Breast epithelium (tissue), 4 donors: Measurements from ENCODE around the gene CELA3B. TPM values are rescaled to one million over a fixed set of nuclear protein-coding genes. Genes with fewer than 3 reads are reported as not detected.
"Not testable (repeated sequence)": the region's sequence is repeated elsewhere in the genome, so short reads cannot be mapped to it uniquely, and the experiment has no call there.

Source experiments
- DNase-seq, 2 donors: peaks; one replicate each; pipeline ENCODE4 v3.0.0-alpha.2; 2019; ENCODE audit warnings: low spot score in 2 of 2
- H3K27ac ChIP-seq, 2 donors: fragments of 200-600 bp; sonication (generic) in 1 of 2; one replicate each; pipeline ENCODE4 v1.5.1; 2016 to 2019; ENCODE audit warnings: mild to moderate bottlenecking in 1 of 2
- H3K27me3 ChIP-seq, 2 donors: fragments of 200-600 bp; sonication (generic) in 1 of 2; one replicate each; pipeline versions ENCODE4 v1.5.1 to v1.6.0; 2017 to 2019; ENCODE audit warnings: control low read depth in 1 of 2, mild to moderate bottlenecking in 1 of 2
- H3K36me3 ChIP-seq: fragments of 200-600 bp; one replicate; pipeline ENCODE4 v1.5.1; 2019
- H3K4me1 ChIP-seq, 2 donors: fragments of 200-600 bp; sonication (generic); one replicate each; pipeline ENCODE4 v1.5.1; 2016 to 2019; ENCODE audit warnings: control low read depth in 1 of 2
- H3K4me3 ChIP-seq, 3 donors: fragments of 200-600 bp; sonication (generic); 1 replicate in 2 of 3; 2 replicates in 1 of 3; pipeline ENCODE4 v1.5.1; 2016 to 2019; ENCODE audit warnings: mild to moderate bottlenecking in 3 of 3, moderate library complexity in 2 of 3
- H3K9me3 ChIP-seq, 2 donors: fragments of 200-600 bp; sonication (generic) in 1 of 2; one replicate each; pipeline ENCODE4 v1.5.1; 2016 to 2019; ENCODE audit warnings: control low read depth in 1 of 2
- CTCF ChIP-seq, 3 donors: fragments of 450-650 bp; IDR thresholded peaks; one replicate each; pipeline ENCODE4 v1.5.1; 2016 to 2017; ENCODE audit warnings: antibody characterized with exemption in 3 of 3, mild to moderate bottlenecking in 3 of 3, moderate library complexity in 3 of 3
- POLR2A ChIP-seq: fragments of 450-650 bp; IDR thresholded peaks from one replicate; pipeline ENCODE4 v1.6.1; 2016; ENCODE audit warnings: antibody characterized with exemption, mild to moderate bottlenecking, moderate library complexity
- POLR2AphosphoS5 ChIP-seq, 3 donors: sonication (generic); formaldehyde crosslinking; IDR thresholded peaks; one replicate each; pipeline ENCODE4 v1.6.1; 2017; ENCODE audit warnings: antibody characterized with exemption in 3 of 3
- intact Hi-C: fragments of 100-400 bp; cut with DNase I; formaldehyde crosslinking; loops from one replicate; pipeline ENCODE4 v1.15.1; 2023; ENCODE audit warnings: low total_unique reads
- total RNA-seq, 3 donors: library from RNA; depleted of rRNA; stranded (reverse); fragments of >200 nt; gene quantifications; one replicate each; pipeline ENCODE4 v1.1.0, GENCODE V29; 2016

The CELA3B gene
- total RNA-seq, 3 donors from 2014 or later: not detected

- no peaks in the 10 kb centered on the region for H3K4me1 ChIP-seq
- intact Hi-C loops: loop anchor here (2.0 kb wide), 1 partner anchor 57 kb away; no protein-coding TSS in a partner anchor
- H3K36me3 ChIP-seq: no peaks in the 10 kb centered on the region
- H3K27ac ChIP-seq: no peak overlapping the region
- no peaks in the 10 kb centered on the region for H3K9me3 ChIP-seq
- no peak for TF ChIP-seq POLR2A
- TF ChIP-seq CTCF (IDR thresholded peaks at IDR 0.05): peak; percentile 89 to 95 (median 91)
- peak in 2 of 3 donors; percentile 58 to 60 for TF ChIP-seq POLR2AphosphoS5 (IDR thresholded peaks at IDR 0.05)
- peak; percentile 73 to 86 for DNase-seq
- no peaks in the 10 kb centered on the region for H3K27me3 ChIP-seq
- no peak overlapping the region for H3K4me3 ChIP-seq
These were observed 13.2 kb upstream of the CELA3B start for GRCh38 chr1:21963477-21964217.

- no peak for DNase-seq
- intact Hi-C loops: no loop called here
- TF ChIP-seq POLR2A (no peak), CTCF (IDR thresholded peaks at IDR 0.05) (no peak), POLR2AphosphoS5 (IDR thresholded peaks at IDR 0.05) (no peak)
- Histone ChIP-seq H3K4me3 (no peak overlapping the region), H3K27me3 (no peaks in the 10 kb centered on the region), H3K27ac (no peak overlapping the region), H3K4me1 (no peaks in the 10 kb centered on the region), H3K36me3 (no peaks in the 10 kb centered on the region), H3K9me3 (no peaks in the 10 kb centered on the region)
These were observed 10.4 kb upstream of the CELA3B start for GRCh38 chr1:21966247-21967000.

- intact Hi-C loops, H3K4me3 ChIP-seq, H3K27me3 ChIP-seq, DNase-seq, H3K27ac ChIP-seq, H3K4me1 ChIP-seq, H3K36me3 ChIP-seq, H3K9me3 ChIP-seq: not testable (repeated sequence)
These were observed 9.6 kb upstream of the CELA3B start for GRCh38 chr1:21967216-21967615.

GRCh38 chr1:21969066-21969465, 7.8 kb upstream of the CELA3B start:
- H3K27me3 ChIP-seq, H3K4me1 ChIP-seq, DNase-seq, H3K9me3 ChIP-seq, H3K36me3 ChIP-seq, H3K27ac ChIP-seq, intact Hi-C loops, H3K4me3 ChIP-seq: not testable (repeated sequence)

- H3K36me3 ChIP-seq, intact Hi-C loops, H3K27me3 ChIP-seq, H3K27ac ChIP-seq, DNase-seq, H3K4me1 ChIP-seq, H3K9me3 ChIP-seq, H3K4me3 ChIP-seq: not testable (repeated sequence)
These were observed 6.3 kb upstream of the CELA3B start for GRCh38 chr1:21970523-21970922.

- H3K9me3 ChIP-seq, intact Hi-C loops, H3K27ac ChIP-seq, H3K36me3 ChIP-seq, H3K4me1 ChIP-seq, H3K4me3 ChIP-seq, H3K27me3 ChIP-seq, DNase-seq: not testable (repeated sequence)
These were observed 3.8 kb upstream of the CELA3B start for GRCh38 chr1:21972973-21973441.

- intact Hi-C loops, H3K36me3 ChIP-seq, H3K27me3 ChIP-seq, DNase-seq, H3K4me3 ChIP-seq, H3K4me1 ChIP-seq, H3K27ac ChIP-seq, H3K9me3 ChIP-seq: not testable (repeated sequence)
These were observed 2.9 kb upstream of the CELA3B start for GRCh38 chr1:21973948-21974347.

GRCh38 chr1:21974699-21975098, 2.1 kb upstream of the CELA3B start:
- H3K36me3 ChIP-seq, H3K9me3 ChIP-seq, intact Hi-C loops, H3K27ac ChIP-seq, H3K4me1 ChIP-seq, H3K4me3 ChIP-seq, H3K27me3 ChIP-seq: not testable (repeated sequence)
- peak in 1 of 2 donors; percentile 35 for DNase-seq

- H3K9me3 ChIP-seq, H3K4me3 ChIP-seq, DNase-seq, H3K4me1 ChIP-seq, intact Hi-C loops, H3K27ac ChIP-seq, H3K27me3 ChIP-seq, H3K36me3 ChIP-seq: not testable (repeated sequence)
These were observed 1.5 kb upstream of the CELA3B start for GRCh38 chr1:21975296-21975695.

- H3K27me3 ChIP-seq, H3K4me3 ChIP-seq, H3K36me3 ChIP-seq, H3K27ac ChIP-seq, intact Hi-C loops, H3K4me1 ChIP-seq, DNase-seq, H3K9me3 ChIP-seq: not testable (repeated sequence)
These were observed 1.4 kb downstream of the CELA3B start for GRCh38 chr1:21978209-21978608.
